ENCODE measurements around the gene EVPL.

The EVPL gene

GRCh38 chr17:76022973-76023899 is 3.9 kb downstream of the EVPL start:
- DNase-seq = no peak
- TF ChIP-seq, protein P1, sequence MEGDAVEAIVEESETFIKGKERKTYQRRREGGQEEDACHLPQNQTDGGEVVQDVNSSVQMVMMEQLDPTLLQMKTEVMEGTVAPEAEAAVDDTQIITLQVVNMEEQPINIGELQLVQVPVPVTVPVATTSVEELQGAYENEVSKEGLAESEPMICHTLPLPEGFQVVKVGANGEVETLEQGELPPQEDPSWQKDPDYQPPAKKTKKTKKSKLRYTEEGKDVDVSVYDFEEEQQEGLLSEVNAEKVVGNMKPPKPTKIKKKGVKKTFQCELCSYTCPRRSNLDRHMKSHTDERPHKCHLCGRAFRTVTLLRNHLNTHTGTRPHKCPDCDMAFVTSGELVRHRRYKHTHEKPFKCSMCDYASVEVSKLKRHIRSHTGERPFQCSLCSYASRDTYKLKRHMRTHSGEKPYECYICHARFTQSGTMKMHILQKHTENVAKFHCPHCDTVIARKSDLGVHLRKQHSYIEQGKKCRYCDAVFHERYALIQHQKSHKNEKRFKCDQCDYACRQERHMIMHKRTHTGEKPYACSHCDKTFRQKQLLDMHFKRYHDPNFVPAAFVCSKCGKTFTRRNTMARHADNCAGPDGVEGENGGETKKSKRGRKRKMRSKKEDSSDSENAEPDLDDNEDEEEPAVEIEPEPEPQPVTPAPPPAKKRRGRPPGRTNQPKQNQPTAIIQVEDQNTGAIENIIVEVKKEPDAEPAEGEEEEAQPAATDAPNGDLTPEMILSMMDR (IDR thresholded peaks at IDR 0.05; ENCODE audit: low read depth, low read length, missing control alignments) = no peak
- H3K36me3 ChIP-seq (replicated peaks) = no peaks in the 10 kb centered on the region
- no peaks in the 10 kb centered on the region for H3K27me3 ChIP-seq (replicated peaks)
- no peak overlapping the region for H3K27ac ChIP-seq
- in situ Hi-C loops (cut with HindIII; ENCODE audit: low pct_ligation_motif_present, low sequenced_read_pairs) = no loop called here
- no peak overlapping the region for H3K4me3 ChIP-seq (ENCODE audit: low read depth, low read length)

GRCh38 chr17:76022285-76022684 is 4.8 kb downstream of the EVPL start:
- Histone ChIP-seq H3K36me3 (replicated peaks) (no peaks in the 10 kb centered on the region), H3K27me3 (replicated peaks) (no peaks in the 10 kb centered on the region), H3K27ac (no peak overlapping the region), H3K4me3 (ENCODE audit: low read depth, low read length) (no peak overlapping the region)
- DNase-seq = no peak
- TF ChIP-seq, protein P1 (IDR thresholded peaks at IDR 0.05; ENCODE audit: low read depth, low read length, missing control alignments) = no peak
- in situ Hi-C loops (cut with HindIII; ENCODE audit: low pct_ligation_motif_present, low sequenced_read_pairs) = no loop called here

- Histone ChIP-seq H3K4me3 (ENCODE audit: low read depth, low read length) (no peak overlapping the region), H3K27me3 (replicated peaks) (no peaks in the 10 kb centered on the region), H3K27ac (no peak overlapping the region), H3K36me3 (replicated peaks) (no peaks in the 10 kb centered on the region)
- no peak for DNase-seq
- TF ChIP-seq, protein P1 (IDR thresholded peaks at IDR 0.05; ENCODE audit: low read depth, low read length, missing control alignments) = no peak
- in situ Hi-C loops (cut with HindIII; ENCODE audit: low pct_ligation_motif_present, low sequenced_read_pairs) = no loop called here
These were observed 7.2 kb downstream of the EVPL start for GRCh38 chr17:76019833-76020467.

- H3K27me3 ChIP-seq (replicated peaks) = no peaks in the 10 kb centered on the region
- no peak overlapping the region for H3K27ac ChIP-seq
- H3K4me3 ChIP-seq (ENCODE audit: low read depth, low read length) = no peak overlapping the region
- DNase-seq = no peak
- TF ChIP-seq, protein P1 (IDR thresholded peaks at IDR 0.05; ENCODE audit: low read depth, low read length, missing control alignments) = no peak
- in situ Hi-C loops (cut with HindIII; ENCODE audit: low pct_ligation_motif_present, low sequenced_read_pairs) = no loop called here
- no peaks in the 10 kb centered on the region for H3K36me3 ChIP-seq (replicated peaks)
These were observed 8.3 kb downstream of the EVPL start for GRCh38 chr17:76018801-76019200.

GRCh38 chr17:76018340-76018680 is 8.8 kb downstream of the EVPL start:
- no peaks in the 10 kb centered on the region for H3K27me3 ChIP-seq (replicated peaks)
- TF ChIP-seq, protein P1 (IDR thresholded peaks at IDR 0.05; ENCODE audit: low read depth, low read length, missing control alignments) = no peak
- DNase-seq = no peak
- no peaks in the 10 kb centered on the region for H3K36me3 ChIP-seq (replicated peaks)
- in situ Hi-C loops (cut with HindIII; ENCODE audit: low pct_ligation_motif_present, low sequenced_read_pairs) = no loop called here
- no peak overlapping the region for H3K27ac ChIP-seq
- no peak overlapping the region for H3K4me3 ChIP-seq (ENCODE audit: low read depth, low read length)

Data from brain microvascular endothelial cell (primary cell).